ENCODE measurements around the gene DAAM1.

DNA sequence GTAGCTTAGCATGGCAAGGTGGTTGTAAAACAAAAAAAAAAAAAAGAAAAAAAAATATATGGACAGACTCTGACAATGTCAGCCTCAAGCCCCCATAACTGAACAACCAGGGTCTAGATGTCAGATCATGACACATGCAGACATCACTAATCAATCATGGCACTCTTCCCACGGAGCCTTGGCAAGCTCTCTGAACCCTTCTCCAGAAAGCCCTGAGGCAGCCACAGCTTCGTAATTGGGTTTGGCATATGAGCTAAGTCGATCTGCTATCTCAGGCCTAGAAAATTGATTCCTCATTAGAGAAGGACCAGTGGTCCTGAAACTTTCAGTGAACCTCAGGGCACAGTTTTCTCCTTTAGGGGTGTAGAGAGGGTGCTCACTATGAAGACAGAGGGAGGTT, 164.5 kb downstream of the DAAM1 start:
- TF ChIP-seq, protein P1, sequence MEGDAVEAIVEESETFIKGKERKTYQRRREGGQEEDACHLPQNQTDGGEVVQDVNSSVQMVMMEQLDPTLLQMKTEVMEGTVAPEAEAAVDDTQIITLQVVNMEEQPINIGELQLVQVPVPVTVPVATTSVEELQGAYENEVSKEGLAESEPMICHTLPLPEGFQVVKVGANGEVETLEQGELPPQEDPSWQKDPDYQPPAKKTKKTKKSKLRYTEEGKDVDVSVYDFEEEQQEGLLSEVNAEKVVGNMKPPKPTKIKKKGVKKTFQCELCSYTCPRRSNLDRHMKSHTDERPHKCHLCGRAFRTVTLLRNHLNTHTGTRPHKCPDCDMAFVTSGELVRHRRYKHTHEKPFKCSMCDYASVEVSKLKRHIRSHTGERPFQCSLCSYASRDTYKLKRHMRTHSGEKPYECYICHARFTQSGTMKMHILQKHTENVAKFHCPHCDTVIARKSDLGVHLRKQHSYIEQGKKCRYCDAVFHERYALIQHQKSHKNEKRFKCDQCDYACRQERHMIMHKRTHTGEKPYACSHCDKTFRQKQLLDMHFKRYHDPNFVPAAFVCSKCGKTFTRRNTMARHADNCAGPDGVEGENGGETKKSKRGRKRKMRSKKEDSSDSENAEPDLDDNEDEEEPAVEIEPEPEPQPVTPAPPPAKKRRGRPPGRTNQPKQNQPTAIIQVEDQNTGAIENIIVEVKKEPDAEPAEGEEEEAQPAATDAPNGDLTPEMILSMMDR (IDR thresholded peaks at IDR 0.05): no peak
- TF ChIP-seq REST (IDR thresholded peaks at IDR 0.05; ENCODE audit: insufficient read depth in 1 of 2, low read depth in 2 of 2, low read length in 1 of 2) (no peak), POLR2AphosphoS5 (IDR thresholded peaks at IDR 0.05; ENCODE audit: low read depth, low read length) (no peak), TCF7L2 (IDR thresholded peaks at IDR 0.05; ENCODE audit: low read depth, low read length) (no peak), SIN3A (IDR thresholded peaks at IDR 0.05; ENCODE audit: borderline replicate concordance, insufficient read depth, low read depth, low read length) (no peak)

All from Panc1 (cell line).